Measurements from ENCODE around the gene COPB2. TPM values are rescaled to one million over a fixed set of nuclear protein-coding genes. Genes with fewer than 3 reads are reported as not detected.

Gene COPB2
- total and polyA plus RNA-seq, 2 of the 8 experiments (the other 6 are each of a cell fraction or from before 2014, with no cell fraction given) = 40.3 to 119 TPM

DNA sequence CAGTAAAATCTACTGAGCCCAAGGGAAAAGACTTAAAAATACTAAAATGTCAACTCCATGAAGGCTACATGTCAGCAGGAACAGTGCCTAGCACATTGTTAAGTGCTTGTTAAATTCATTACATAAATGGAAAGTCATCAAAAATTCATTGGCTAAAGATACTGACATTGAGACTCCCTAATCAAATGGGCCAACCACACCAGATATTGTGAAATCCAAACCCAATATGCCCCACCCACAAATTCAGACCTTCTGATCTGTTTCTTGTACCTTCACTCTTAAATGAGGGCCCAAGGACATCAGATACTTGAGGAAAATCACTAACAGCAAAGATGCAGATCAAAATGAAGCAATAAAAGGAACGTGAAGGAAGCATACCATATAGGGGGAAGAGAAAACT, 24.9 kb downstream of the COPB2 start:
- no peak for DNase-seq (ENCODE audit: low read depth in 1 of 2, low spot score in 2 of 2)
- Histone ChIP-seq H3K4me3 (ENCODE audit: extremely low read depth in 1 of 4, insufficient read depth in 2 of 4, low read depth in 3 of 4, low read length in 4 of 4) (no peak overlapping the region), H3K4ac (replicated peaks; ENCODE audit: insufficient read length, low read depth, low read length) (no peak overlapping the region), H2AK5ac (ENCODE audit: low read depth, low read length) (no peak overlapping the region), H3K14ac (ENCODE audit: insufficient read length) (no peak overlapping the region), H2BK15ac (ENCODE audit: low read length) (no peak overlapping the region), H4K91ac (replicated peaks; ENCODE audit: insufficient read length, low read length) (no peak overlapping the region), H3K4me2 (ENCODE audit: insufficient read depth in 1 of 2, low read depth in 2 of 2, low read length in 2 of 2) (no peak overlapping the region), H3K9ac (replicated peaks in 1 of 4; ENCODE audit: extremely low read depth in 1 of 4, low read depth in 3 of 4, low read length in 3 of 4) (no peak overlapping the region), H2BK120ac (replicated peaks; ENCODE audit: low read depth, low read length) (no peak overlapping the region), H2BK20ac (ENCODE audit: low read length) (no peak overlapping the region), H3K23ac (ENCODE audit: insufficient read length) (no peak overlapping the region), H4K8ac (ENCODE audit: extremely low read depth, insufficient read depth, low read length) (no peak overlapping the region), H3K27me3 (replicated peaks in 1 of 4; ENCODE audit: control insufficient read depth in 3 of 4, extremely low read depth in 1 of 4, insufficient read depth in 3 of 4, low read length in 3 of 4) (no peaks in the 10 kb centered on the region), H3K36me3 (ENCODE audit: control insufficient read depth in 2 of 4, insufficient read depth in 4 of 4, low read length in 3 of 4) (peaks cover 6 to 81% (median 59%) of the 10 kb centered on the region in 4 experiments), H2AFZ (ENCODE audit: low read length) (no peak overlapping the region), H3K79me1 (ENCODE audit: low read depth, low read length) (no peaks in the 10 kb centered on the region), H3K9me3 (ENCODE audit: insufficient read depth in 2 of 2, low read depth in 1 of 2, low read length in 1 of 2) (no peaks in the 10 kb centered on the region), H3K79me2 (ENCODE audit: control insufficient read depth in 1 of 2, insufficient read depth in 2 of 2, low read length in 2 of 2) (no peaks in the 10 kb centered on the region), H3K18ac (ENCODE audit: extremely low read depth, low read length) (no peak overlapping the region), H2BK12ac (ENCODE audit: low read depth, low read length) (no peak overlapping the region), H2BK5ac (ENCODE audit: low read depth, low read length) (no peak overlapping the region), H4K5ac (ENCODE audit: insufficient read length, low read depth, low read length) (no peak overlapping the region), H3K27ac (ENCODE audit: low read depth, low read length) (no peak overlapping the region), H3K4me1 (replicated peaks in 1 of 4; ENCODE audit: control insufficient read depth in 3 of 4, insufficient read depth in 4 of 4, low read length in 3 of 4) (no peaks in the 10 kb centered on the region), H3K56ac (replicated peaks; ENCODE audit: insufficient read length, low read depth, low read length) (no peak overlapping the region), H3K23me2 (ENCODE audit: low read depth, low read length) (no peaks in the 10 kb centered on the region), H4K20me1 (replicated peaks in 1 of 2; ENCODE audit: control insufficient read depth in 1 of 2, insufficient read depth in 2 of 2, low read length in 2 of 2) (peaks cover 0 to 4% of the 10 kb centered on the region in 2 experiments)
- ChIA-PET POLR2A (ENCODE audit: partially characterized antibody) (no interaction called here), CTCF (ENCODE audit: partially characterized antibody) (interaction anchor here (0.9 to 3.6 kb wide), 4 partner anchors 9 to 13 kb away, joined by 3 to 27 read pairs (median 5); no protein-coding TSS in a partner anchor)
- no peak for FAIRE-seq
- WGBS, 2 experiments (ENCODE audit: extremely low coverage in 1 of 2, insufficient coverage in 1 of 2, insufficient read length in 1 of 2, insufficient replicate concordance in 2 of 2, low coverage in 1 of 2, low lambda C conversion rate in 2 of 2, missing lambda C conversion rate in 1 of 2) = 94% methylated on average over 1 of the region's 1 CpG; no CpG with 5 or more reads in 1 of the 2 experiments
- TF ChIP-seq CBX8 (IDR thresholded peaks at IDR 0.05; ENCODE audit: borderline replicate concordance, low read depth, low read length) = no peak
- no peak for TF ChIP-seq SRF (IDR thresholded peaks at IDR 0.05; ENCODE audit: low read depth, low read length)
- no peak for TF ChIP-seq HDAC2 (IDR thresholded peaks at IDR 0.05; ENCODE audit: borderline replicate concordance in 1 of 2, low read depth in 2 of 2, low read length in 2 of 2)
- no peak for TF ChIP-seq SIX5 (IDR thresholded peaks at IDR 0.05; ENCODE audit: low read depth, low read length)
- no peak for TF ChIP-seq SUZ12 (IDR thresholded peaks at IDR 0.05; ENCODE audit: low read length)
- no peak for TF ChIP-seq SIN3A (conservative IDR thresholded peaks at IDR 0.05 in 1 of 2, IDR thresholded peaks at IDR 0.05 in 1 of 2; ENCODE audit: low read depth in 1 of 2, low read length in 2 of 2)
- TF ChIP-seq NRF1 (IDR thresholded peaks at IDR 0.05; ENCODE audit: low read depth, low read length) = no peak
- TF ChIP-seq CBX5 (IDR thresholded peaks at IDR 0.05; ENCODE audit: low read depth, low read length) = no peak
- no peak for TF ChIP-seq ZNF274 (IDR thresholded peaks at IDR 0.05; ENCODE audit: borderline replicate concordance, extremely low read depth, low read length)
- no peak for TF ChIP-seq EP300 (IDR thresholded peaks at IDR 0.05; ENCODE audit: borderline replicate concordance in 1 of 2, low read depth in 2 of 2, low read length in 2 of 2)
- TF ChIP-seq CHD2 (IDR thresholded peaks at IDR 0.05; ENCODE audit: low read length) = no peak
- no peak for TF ChIP-seq BACH1 (IDR thresholded peaks at IDR 0.05; ENCODE audit: low read length)
- TF ChIP-seq, protein P1, sequence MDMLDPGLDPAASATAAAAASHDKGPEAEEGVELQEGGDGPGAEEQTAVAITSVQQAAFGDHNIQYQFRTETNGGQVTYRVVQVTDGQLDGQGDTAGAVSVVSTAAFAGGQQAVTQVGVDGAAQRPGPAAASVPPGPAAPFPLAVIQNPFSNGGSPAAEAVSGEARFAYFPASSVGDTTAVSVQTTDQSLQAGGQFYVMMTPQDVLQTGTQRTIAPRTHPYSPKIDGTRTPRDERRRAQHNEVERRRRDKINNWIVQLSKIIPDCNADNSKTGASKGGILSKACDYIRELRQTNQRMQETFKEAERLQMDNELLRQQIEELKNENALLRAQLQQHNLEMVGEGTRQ (IDR thresholded peaks at IDR 0.05; ENCODE audit: low read length) = no peak

All from H1 (cell line).